Gastroesophageal sphincter (tissue), 3 donors: ENCODE results near the gene SKA3.

Experiments
- CTCF ChIP-seq, 4 experiments: fragments of 200-600 bp in 2 of 4; fragments of 450-650 bp in 2 of 4; sonication (generic) in 1 of 4; IDR thresholded peaks; one replicate each; pipeline ENCODE4 v1.5.1; 2017 to 2019; ENCODE audit warnings: antibody characterized with exemption in 4 of 4, mild to moderate bottlenecking in 2 of 4, moderate library complexity in 2 of 4
- POLR2A ChIP-seq, 2 donors: fragments of 450-650 bp; IDR thresholded peaks; one replicate each; pipeline ENCODE4 v1.6.1; 2017; ENCODE audit warnings: antibody characterized with exemption in 2 of 2, mild to moderate bottlenecking in 2 of 2, moderate library complexity in 1 of 2
- POLR2AphosphoS5 ChIP-seq: sonication (generic); formaldehyde crosslinking; IDR thresholded peaks from one replicate; pipeline ENCODE4 v1.6.1; 2017; ENCODE audit warnings: antibody characterized with exemption

- TF ChIP-seq CTCF (IDR thresholded peaks at IDR 0.05) = no peak
- TF ChIP-seq POLR2A (IDR thresholded peaks at IDR 0.05) = no peak
- TF ChIP-seq POLR2AphosphoS5 = no peak
Measured at GRCh38 chr13:21133077-21133476, 43.3 kb downstream of the SKA3 start.
